ENCODE measurements around the gene TMEM240. TPM values are rescaled to one million over a fixed set of nuclear protein-coding genes. Genes with fewer than 3 reads are reported as not detected.
A peak's percentile ranks its signal among the peaks of the same experiment; 100 is the strongest.

TMEM240 gene
- total RNA-seq, result 1 to 10 TPM; 3.9 to 7.8 TPM
- long read RNA-seq, donor 1, partial matches to known transcripts, result 0 of 1 reads
- long read RNA-seq, donor 1, other reads (novel, unspliced or antisense), result 1 of 1 reads
- long read RNA-seq, donor 2, result 0 reads

DNA sequence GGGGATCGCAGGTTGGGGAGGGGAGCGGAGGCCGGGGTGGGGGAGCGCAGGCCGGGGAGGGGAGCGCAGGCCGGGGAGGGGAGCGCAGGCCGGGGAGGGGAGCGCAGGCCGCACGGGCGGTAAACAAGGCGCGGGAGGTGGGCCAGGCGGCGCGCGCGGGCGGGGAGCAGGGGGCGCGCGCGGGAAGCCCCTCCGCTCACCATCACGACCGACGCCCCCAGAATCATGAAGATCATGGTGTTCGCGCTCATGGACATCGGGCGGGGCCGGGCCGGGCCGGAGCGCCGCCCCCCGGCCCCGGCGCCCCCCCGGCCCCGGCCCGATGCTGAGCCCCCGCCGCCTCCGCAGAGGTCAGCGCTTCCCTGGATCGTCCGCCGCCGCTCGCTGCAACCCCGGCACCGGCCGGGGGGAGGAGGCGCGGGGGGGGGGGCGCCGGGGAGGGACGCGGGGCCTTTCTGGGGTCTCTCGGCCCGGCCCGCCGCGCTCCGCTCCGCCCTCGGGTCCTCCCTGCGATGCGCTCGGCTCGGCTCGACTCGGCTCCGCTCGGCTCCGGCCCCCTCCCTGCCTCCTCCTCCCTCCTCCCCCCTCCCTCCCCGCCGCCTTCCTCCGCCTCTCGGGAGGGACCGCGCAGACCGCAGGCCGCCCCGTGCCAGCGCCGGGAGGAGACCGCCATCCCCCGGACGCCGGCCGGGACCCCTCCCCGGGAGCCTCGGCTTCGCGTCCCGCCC is at the start of gene TMEM240:
TSS of gene TMEM240 (minus strand) at position 535 of the 728 bp plus-strand sequence. CDS start at position 257, 278 bp downstream.
- intact Hi-C loops (cut with DNase I), result no loop called here
- DNase-seq (ENCODE audit: low spot score), result peak; percentile 93

DNA sequence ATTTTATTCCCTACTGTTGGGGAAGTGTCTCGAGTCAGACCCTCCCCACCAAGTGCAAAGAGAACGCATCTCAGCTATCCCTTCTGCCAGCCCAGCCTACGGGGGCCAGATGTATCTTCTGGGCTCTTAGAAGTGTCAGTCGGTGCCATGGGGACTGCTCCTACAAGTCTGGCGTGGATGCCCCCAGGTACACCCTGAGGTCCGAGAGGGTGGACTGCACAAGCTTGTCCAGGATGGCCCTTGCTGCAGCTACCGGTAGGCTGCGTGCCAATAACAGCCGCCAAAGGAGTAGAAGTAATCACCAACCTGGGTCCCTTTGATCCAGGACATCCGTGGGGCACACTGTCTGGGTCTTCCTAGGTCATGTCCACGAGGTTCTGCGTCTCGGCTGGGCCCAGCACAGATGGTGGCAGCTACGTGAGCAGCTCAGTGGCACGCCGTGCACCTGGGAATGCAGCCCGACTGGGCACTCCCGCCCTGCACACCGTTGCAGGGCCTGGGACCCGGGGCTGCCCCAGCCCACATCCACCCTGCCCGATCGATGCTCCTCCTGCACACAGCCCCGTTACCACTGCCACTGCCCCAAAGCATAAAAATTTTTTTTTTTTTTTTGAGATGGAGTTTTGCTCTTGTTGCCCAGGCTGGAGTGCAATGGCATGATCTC is 43.1 kb upstream of the TMEM240 start:
- no peak for DNase-seq (ENCODE audit: low spot score)
- intact Hi-C loops (cut with DNase I), result no loop called here

DNA sequence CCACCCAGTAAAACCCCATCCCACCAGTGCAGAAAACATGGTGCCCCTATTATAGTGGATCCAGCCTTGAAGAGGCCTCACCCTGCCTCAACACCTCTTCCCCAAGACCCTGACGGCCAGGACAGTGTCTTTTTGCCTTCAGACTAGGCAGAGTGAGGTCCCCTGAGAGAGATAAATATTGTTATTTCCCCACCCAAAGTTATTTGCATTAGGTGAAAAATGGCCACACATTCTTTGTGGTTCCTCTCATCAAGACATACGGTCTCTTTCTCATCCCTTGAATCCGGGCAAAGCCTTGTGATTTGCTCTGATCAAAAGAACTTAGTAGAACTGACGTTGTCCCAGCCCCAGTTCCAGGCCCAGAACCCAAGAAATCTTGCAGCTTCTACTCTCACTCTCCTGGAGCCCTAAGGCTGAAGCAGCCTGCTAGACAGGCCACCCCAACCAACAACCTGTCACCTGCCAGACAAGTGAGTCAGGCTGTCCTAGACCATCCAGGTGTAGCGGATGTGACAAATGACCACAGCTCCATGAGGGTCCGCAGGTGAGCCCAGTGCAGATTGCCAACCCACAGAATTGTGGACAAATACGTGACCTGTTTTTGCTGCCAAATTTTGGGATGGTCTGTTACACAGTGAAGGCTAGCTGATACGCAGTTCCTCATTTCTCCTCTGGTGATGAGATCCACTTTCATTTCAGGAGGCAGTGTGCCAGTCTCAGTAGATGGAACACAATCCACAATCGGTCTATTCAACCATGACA is 42.3 kb upstream of the TMEM240 start:
- no peak for DNase-seq (ENCODE audit: low spot score)
- intact Hi-C loops (cut with DNase I), result no loop called here

GRCh38 chr1:1578371-1578940 is 38.0 kb upstream of the TMEM240 start:
- intact Hi-C loops (cut with DNase I), result no loop called here
- DNase-seq (ENCODE audit: low spot score), result no peak

- no peak for DNase-seq (ENCODE audit: low spot score)
- intact Hi-C loops (cut with DNase I), result no loop called here
Observed at GRCh38 chr1:1577367-1578011, 37.1 kb upstream of the TMEM240 start.

DNA sequence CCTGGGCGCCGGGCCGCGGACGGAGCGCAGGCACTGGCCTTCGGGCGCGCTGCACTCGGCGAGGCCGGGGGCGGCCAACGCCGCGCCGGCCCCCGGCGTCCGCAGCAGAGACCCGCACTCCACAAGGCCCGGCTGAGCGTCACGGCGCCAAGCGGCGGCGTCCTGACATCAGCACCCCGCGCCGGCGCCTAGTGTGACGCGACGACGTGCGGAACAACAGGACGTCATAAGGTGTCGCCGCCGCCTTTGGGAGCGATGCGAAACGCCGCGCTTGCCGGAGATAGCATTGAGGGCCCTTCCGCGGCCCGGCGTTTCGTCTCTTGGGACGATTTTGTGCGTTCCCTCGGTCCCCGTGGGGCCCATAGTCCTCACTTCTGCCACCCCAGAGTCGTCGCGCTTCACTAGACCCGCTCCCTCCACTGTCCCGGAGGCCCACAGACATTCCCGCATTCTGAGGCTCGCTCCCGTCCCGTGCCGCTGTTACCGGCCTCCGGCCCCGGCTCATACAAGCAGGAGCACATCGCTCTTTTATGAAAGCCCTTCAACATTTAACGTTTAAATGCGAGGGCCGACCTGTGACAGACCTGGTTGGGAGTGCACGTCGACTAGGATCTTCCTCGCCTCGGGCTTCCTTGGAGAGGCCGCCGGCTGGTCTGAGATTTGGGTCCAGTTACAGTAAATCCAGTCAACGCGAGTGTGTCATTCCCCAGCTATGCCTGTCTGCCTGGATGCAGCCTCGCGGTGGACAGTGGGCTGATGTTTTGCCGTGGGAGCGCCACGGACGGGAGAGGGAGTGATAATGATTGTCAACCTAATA is 34.5 kb upstream of the TMEM240 start, which contains the start of gene SSU72:
TSS of gene SSU72 (minus strand) at position 143 of the 817 bp plus-strand sequence. CDS start 306 bp downstream, outside the sequence.
- peak; percentile 98 for DNase-seq (ENCODE audit: low spot score)
- intact Hi-C loops (cut with DNase I), result no loop called here

DNA sequence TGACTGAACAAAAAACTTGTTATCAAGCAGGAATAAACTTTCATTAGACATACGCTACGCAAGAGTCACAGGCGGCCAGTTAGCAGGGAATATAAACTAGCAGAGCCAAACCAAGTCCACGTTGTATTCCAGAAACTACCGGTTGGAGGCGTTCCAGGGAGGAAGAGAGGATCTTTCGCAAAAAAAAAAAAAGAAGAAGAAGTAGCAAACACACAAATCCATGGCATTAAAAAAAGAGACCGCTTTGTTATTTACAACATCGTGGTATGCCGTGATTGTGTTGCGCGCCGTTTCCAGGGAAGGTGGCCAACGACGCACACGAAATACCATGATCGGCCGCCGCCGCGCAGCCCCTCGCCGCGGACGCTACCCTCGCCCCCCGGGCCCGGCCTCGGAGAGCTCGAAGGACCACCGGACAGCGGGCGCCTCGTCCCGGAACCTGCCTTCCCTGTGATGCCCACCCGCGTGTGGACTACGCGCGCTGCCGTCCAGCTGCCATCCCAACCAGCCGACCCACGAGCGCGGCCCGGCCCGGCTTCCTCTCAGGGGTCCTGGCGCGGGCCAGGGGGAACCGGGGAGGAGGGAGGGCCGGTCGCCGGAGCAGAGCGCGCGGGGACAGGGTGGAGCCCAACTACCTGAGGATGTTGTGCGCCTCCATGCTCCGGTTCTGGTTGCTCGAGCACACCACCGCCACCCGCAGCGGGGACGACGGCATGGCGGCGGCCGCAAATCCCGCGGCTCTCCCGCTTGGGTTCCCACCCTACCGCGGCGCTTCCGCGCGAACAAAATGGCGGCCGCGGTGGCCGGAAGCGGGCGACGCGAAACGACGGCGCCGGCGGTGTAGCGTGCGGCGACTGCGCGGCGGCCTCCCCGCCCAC is 33.7 kb upstream of the TMEM240 start:
- peak; percentile 92 for DNase-seq (ENCODE audit: low spot score)
- intact Hi-C loops (cut with DNase I), result no loop called here

DNA sequence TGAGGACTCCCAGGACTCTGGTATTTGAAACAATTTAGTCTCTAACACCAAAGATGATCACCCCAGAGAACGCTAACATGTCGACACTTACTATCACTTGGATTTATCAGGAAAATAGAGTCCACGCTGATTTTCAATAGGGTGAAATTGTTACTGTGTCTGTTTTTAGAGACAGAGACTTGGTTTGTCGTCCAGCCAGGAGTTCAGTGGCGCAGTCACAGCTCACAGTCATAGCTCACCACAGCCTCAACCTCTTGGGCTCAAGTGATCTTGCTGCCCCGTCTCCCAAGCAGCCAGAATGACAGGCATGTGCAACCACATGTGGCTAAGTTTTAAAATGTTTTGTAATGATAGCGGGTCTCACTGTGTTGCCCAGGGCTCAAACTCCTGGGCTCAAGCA is 28.9 kb upstream of the TMEM240 start:
- intact Hi-C loops (cut with DNase I), result no loop called here
- DNase-seq (ENCODE audit: low spot score), result no peak

GRCh38 chr1:1567891-1568291 is 27.5 kb upstream of the TMEM240 start:
- no peak for DNase-seq (ENCODE audit: low spot score)
- intact Hi-C loops (cut with DNase I), result no loop called here

DNA sequence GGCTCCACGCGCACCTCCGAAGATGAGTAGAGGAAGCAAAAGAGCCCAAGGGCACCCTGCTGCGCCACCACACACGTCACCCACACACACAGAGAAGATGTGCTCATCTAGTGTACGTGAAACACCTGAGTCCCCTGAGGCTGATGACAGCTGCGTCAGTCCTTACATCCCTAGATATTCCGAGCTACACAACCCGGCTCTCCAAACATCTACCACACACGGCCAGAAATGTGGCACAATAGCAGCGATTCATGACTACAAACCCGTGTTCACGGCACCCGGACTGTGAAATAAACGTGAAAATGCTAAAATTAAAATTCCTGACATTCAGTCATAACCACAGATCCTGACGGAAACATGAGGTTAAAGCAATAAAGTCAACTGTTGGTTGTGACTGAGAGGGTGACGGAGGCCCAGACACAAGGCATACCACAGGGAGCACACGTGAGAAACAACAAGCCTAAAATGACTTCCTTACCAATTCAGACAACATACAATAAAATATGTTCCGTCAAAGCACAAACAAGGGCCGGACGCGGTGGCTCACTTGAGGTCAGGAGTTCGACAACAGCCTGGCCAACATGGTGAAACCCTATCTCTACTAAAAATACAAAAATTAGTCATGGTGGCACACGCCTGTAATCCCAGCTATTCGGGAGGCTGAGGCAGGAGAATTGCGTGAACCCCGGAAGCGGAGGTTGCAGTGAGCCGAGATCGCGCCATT is 26.9 kb upstream of the TMEM240 start:
- intact Hi-C loops (cut with DNase I), result no loop called here

GRCh38 chr1:1565340-1565739 is 24.9 kb upstream of the TMEM240 start:
- intact Hi-C loops (cut with DNase I), result no loop called here
- no peak for DNase-seq (ENCODE audit: low spot score)

More for the DNA sequence above, 26.9 kb upstream of the TMEM240 start:
- DNase-seq (ENCODE audit: low spot score), result no peak

GRCh38 chr1:1564268-1564667 is 23.8 kb upstream of the TMEM240 start:
- intact Hi-C loops (cut with DNase I), result no loop called here

DNA sequence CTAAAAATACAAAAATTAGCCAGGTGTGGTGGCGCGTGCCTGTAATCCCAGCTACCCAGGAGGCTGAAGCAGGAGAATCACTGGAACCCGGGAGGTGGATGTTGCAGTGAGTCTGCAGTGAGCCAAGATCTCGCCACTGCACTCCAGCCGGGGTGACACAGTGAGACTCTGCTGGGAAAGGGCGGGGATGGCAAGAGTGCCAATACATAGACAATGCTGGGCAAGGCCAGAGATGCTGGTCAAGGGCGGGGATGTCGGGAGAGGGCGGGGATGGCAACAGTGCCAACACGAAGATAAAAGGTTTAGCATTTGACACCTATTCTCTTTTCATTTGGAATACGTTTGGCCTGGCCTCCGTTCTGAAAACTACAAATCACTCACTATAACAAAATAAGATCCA is 23.3 kb upstream of the TMEM240 start:
- intact Hi-C loops (cut with DNase I), result no loop called here
- no peak for DNase-seq (ENCODE audit: low spot score)

More at GRCh38 chr1:1564268-1564667, 23.8 kb upstream of the TMEM240 start:
- no peak for DNase-seq (ENCODE audit: low spot score)

GRCh38 chr1:1562556-1563195 is 22.3 kb upstream of the TMEM240 start:
- intact Hi-C loops (cut with DNase I), result no loop called here
- DNase-seq (ENCODE audit: low spot score), result no peak

DNA sequence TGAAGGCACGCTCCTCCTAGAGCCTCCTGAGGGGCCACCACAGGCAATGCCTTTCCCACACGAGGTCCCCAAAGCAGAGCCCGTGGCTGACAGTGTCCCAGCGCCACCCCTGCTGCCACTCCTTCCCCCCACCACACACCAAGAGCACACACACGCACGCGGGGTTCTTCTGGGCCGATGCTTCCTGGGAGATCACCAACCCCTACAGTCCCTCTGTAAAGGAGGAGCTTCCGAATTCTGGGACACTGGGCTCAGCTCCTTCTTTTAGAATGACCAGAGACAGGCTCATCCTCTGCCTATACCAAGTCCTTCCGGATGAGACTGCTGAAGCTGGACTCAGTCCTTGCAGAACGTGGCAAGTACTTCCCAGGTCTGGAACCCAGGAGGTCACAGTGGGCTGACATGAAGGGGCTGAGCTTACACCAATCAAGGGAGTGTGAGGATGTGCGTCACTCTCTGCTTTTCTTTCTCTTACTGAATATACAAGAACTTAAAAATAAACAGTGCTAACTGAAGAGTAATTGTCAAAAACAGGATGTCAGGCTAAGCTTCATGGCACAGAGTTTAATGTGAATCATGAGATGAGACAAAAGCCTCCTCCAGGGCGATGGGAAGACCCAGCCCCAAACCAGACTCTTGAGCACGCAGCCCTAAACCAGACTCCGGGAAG is 21.5 kb upstream of the TMEM240 start:
- intact Hi-C loops (cut with DNase I), result no loop called here
- no peak for DNase-seq (ENCODE audit: low spot score)

DNA sequence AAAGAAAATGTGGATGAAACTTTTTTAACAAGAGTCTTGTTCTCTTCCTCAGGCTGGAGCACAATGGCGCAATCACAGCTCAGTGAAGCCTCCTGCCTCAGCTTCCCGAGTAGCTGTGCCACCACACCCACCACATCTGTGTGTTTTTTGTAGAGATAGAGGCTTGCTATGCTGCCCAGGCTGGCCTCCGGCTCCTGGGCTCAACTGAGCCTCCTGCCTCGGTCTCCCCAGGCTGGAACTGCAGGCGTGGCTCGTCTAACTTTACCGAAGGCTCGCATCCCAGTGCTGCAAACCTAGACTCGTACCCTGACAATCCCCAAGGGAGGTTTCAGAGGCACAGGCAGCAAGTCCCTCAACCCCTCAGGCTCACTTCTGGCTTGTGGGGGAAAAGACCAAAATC is 19.8 kb upstream of the TMEM240 start:
- intact Hi-C loops (cut with DNase I), result no loop called here

More for the DNA sequence above, 19.8 kb upstream of the TMEM240 start:
- DNase-seq (ENCODE audit: low spot score), result no peak

All from posterior vena cava (tissue), 2 donors.